ENCODE results near the gene SENP1. TPM values are rescaled to one million over a fixed set of nuclear protein-coding genes. Genes with fewer than 3 reads are reported as not detected.

The SENP1 gene
- total and polyA plus RNA-seq, 12 donors: 2.1 to 10.7 (median 8.5) TPM

GRCh38 chr12:48028541-48029431 is 77.1 kb downstream of the SENP1 start:
- peaks cover 0 to 6% (median 2%) of the 10 kb centered on the region in 7 donors for H3K27me3 ChIP-seq
- H3K4me3 ChIP-seq: no peak overlapping the region
- H3K36me3 ChIP-seq: no peaks in the 10 kb centered on the region
- ATAC-seq (no peak), DNase-seq (no peak)
- no peak overlapping the region for H3K27ac ChIP-seq
- WGBS, 2 donors: 46 to 54% methylated on average over 5 of the region's 5 CpGs
- no peaks in the 10 kb centered on the region for H3K9me3 ChIP-seq
- no peak for TF ChIP-seq CTCF (IDR thresholded peaks at IDR 0.05)
- peaks cover 0 to 7% (median 0%) of the 10 kb centered on the region in 9 donors for H3K4me1 ChIP-seq
- intact Hi-C loops (cut with DNase I): no loop called here

- WGBS, 2 donors: 82 to 83% methylated on average over 18 of the region's 18 CpGs
Observed at GRCh38 chr12:48027183-48028002, 78.5 kb downstream of the SENP1 start.

GRCh38 chr12:48026060-48026827 is 79.6 kb downstream of the SENP1 start:
- 75 to 82% methylated on average over 7 of the region's 7 CpGs for WGBS, 2 donors
- DNase-seq: no peak
- intact Hi-C loops (cut with DNase I): no loop called here
- no peak for ATAC-seq
- no peak overlapping the region for H3K4me3 ChIP-seq
- no peak overlapping the region for H3K27ac ChIP-seq
- no peaks in the 10 kb centered on the region for H3K36me3 ChIP-seq
- H3K9me3 ChIP-seq: no peaks in the 10 kb centered on the region
- no peak for TF ChIP-seq CTCF (IDR thresholded peaks at IDR 0.05)
- peaks cover 0 to 24% (median 13%) of the 10 kb centered on the region in 7 donors for H3K27me3 ChIP-seq
- H3K4me1 ChIP-seq: peaks cover 0 to 23% (median 5%) of the 10 kb centered on the region in 9 donors

More at GRCh38 chr12:48027183-48028002, 78.5 kb downstream of the SENP1 start:
- intact Hi-C loops (cut with DNase I): no loop called here
- no peak for TF ChIP-seq CTCF (IDR thresholded peaks at IDR 0.05)
- DNase-seq (no peak), ATAC-seq (no peak)
- Histone ChIP-seq H3K4me3 (no peak overlapping the region), H3K36me3 (no peaks in the 10 kb centered on the region), H3K4me1 (peaks cover 0 to 14% (median 5%) of the 10 kb centered on the region in 9 donors), H3K9me3 (no peaks in the 10 kb centered on the region), H3K27me3 (peaks cover 0 to 15% (median 11%) of the 10 kb centered on the region in 7 donors), H3K27ac (no peak overlapping the region)

- TF ChIP-seq CTCF (IDR thresholded peaks at IDR 0.05): no peak
- Histone ChIP-seq H3K4me3 (no peak overlapping the region), H3K36me3 (no peaks in the 10 kb centered on the region), H3K9me3 (no peaks in the 10 kb centered on the region), H3K27me3 (peaks cover 0 to 33% (median 18%) of the 10 kb centered on the region in 7 donors), H3K27ac (no peak overlapping the region), H3K4me1 (peaks cover 0 to 23% (median 5%) of the 10 kb centered on the region in 9 donors)
- ATAC-seq (no peak), DNase-seq (no peak)
- 67% methylated on average over 7 of the region's 7 CpGs for WGBS, 2 donors
- intact Hi-C loops (cut with DNase I): no loop called here
Observed at GRCh38 chr12:48025281-48025680, 80.6 kb downstream of the SENP1 start.

Measured in heart right ventricle (tissue), 16 donors.